K562 (cell line): ENCODE data around the gene SLC1A5. TPM values are rescaled to one million over a fixed set of nuclear protein-coding genes. Genes with fewer than 3 reads are reported as not detected.
A peak's percentile ranks its signal among the peaks of the same experiment; 100 is the strongest.

ENCODE experiments used
- ATAC-seq: fragments of 200-7000 bp; cut with Tn5 transposase; 3 replicates; pipeline ENCODE4 v1.9.1; 2020; ENCODE audit warnings: moderate library complexity
- BruUV-seq: library from RNA; stranded (reverse); fragments of 400-500 nt; replicated peaks from 2 replicates; lab custom pipeline; 2021; lab: Mats Ljungman, UMichigan
- CTCF ChIA-PET: fragments of 300-600 bp; formaldehyde crosslinking; extraction: SDS; loops from one replicate; lab custom pipeline; 2021; ENCODE audit warnings: low intra/inter-chr PET ratio; lab: Yijun Ruan, JAX
- POLR2A ChIA-PET: fragments of 300-600, 350-650 bp; sonication (Branson Sonifier 250); formaldehyde crosslinking; extraction: SDS; loops from one replicate; lab custom pipeline; 2021; ENCODE audit warnings: antibody characterized with exemption, inconsistent platforms; lab: Yijun Ruan, JAX
- DNase-seq, 4 experiments: peaks; one replicate each; pipeline versions ENCODE4 v3.0.0 to v3.0.0-alpha.2; 2011 to 2018; ENCODE audit warnings: low spot score in 3 of 4, mixed read lengths in 3 of 4; ENCODE audit errors: extremely low read depth in 1 of 4
- FAIRE-seq: peaks from 2 replicates; lab custom pipeline; 2011; peaks lifted over from hg19 to GRCh38; lab: Jason Lieb, UNC
- H2AFZ ChIP-seq: 2 replicates; pipeline ENCODE4 v1.6.0; 2011; ENCODE audit warnings: low read depth, low read length, control low read depth, inconsistent platforms
- H3K27ac ChIP-seq: fragments of 200-600 bp; 3 replicates; pipeline ENCODE4 v1.8.0; 2011; ENCODE audit warnings: low read depth, mild to moderate bottlenecking, control low read depth, inconsistent platforms, low read length, moderate library complexity, mixed read lengths; ENCODE audit errors: extremely low read depth
- H3K27me3 ChIP-seq, 2 experiments: fragments of 300-600 bp in 1 of 2; 2 replicates in 1 of 2; 3 replicates in 1 of 2; pipeline versions ENCODE4 v1.6.0 to v1.8.0; 2011; ENCODE audit warnings: inconsistent platforms in 2 of 2, low read length in 2 of 2, mild to moderate bottlenecking in 1 of 2, mixed read lengths in 1 of 2, moderate library complexity in 1 of 2; ENCODE audit not compliant: control insufficient read depth in 2 of 2, insufficient read depth in 2 of 2
- H3K36me3 ChIP-seq: fragments of 300-600 bp; 3 replicates; pipeline ENCODE4 v1.8.0; 2011; ENCODE audit warnings: mild to moderate bottlenecking, low read length, inconsistent platforms; ENCODE audit not compliant: control insufficient read depth, insufficient read depth
- H3K4me1 ChIP-seq, 2 experiments: fragments of 200-600 bp in 1 of 2; replicated peaks in 1 of 2; 2 replicates in 1 of 2; 3 replicates in 1 of 2; pipeline versions ENCODE4 v1.5.1 to v1.8.0; 2011; ENCODE audit warnings: inconsistent platforms in 2 of 2, low read length in 2 of 2, mild to moderate bottlenecking in 1 of 2, mixed read lengths in 1 of 2, moderate library complexity in 1 of 2; ENCODE audit not compliant: control insufficient read depth in 2 of 2, insufficient read depth in 2 of 2
- H3K4me2 ChIP-seq: 2 replicates; pipeline ENCODE4 v1.6.1; 2011; ENCODE audit warnings: low read length, control low read depth, inconsistent platforms, mixed read lengths; ENCODE audit not compliant: insufficient read depth
- H3K4me3 ChIP-seq: fragments of 200-600 bp; sonication (generic), shearing (Covaris generic); 2 replicates; pipeline ENCODE4 v1.5.1; 2016; ENCODE audit warnings: control low read depth, inconsistent platforms
- H3K79me2 ChIP-seq: fragments of 200-600 bp; 3 replicates; pipeline ENCODE4 v1.8.0; 2011; ENCODE audit warnings: low read length, inconsistent platforms; ENCODE audit not compliant: control insufficient read depth, insufficient read depth
- H3K9ac ChIP-seq, 2 experiments: 2 replicates each; pipeline versions ENCODE4 v1.6.0 to v1.6.1; 2011; ENCODE audit warnings: low read depth in 2 of 2, low read length in 2 of 2, control low read depth in 1 of 2, inconsistent platforms in 1 of 2, mild to moderate bottlenecking in 1 of 2, mixed read lengths in 1 of 2; ENCODE audit not compliant: insufficient read depth in 1 of 2
- H3K9me1 ChIP-seq: one replicate; pipeline ENCODE4 v1.6.0; 2011; ENCODE audit warnings: inconsistent platforms, mild to moderate bottlenecking, low read length, moderate library complexity; ENCODE audit not compliant: control insufficient read depth, insufficient read depth
- H3K9me3 ChIP-seq: replicated peaks from 2 replicates; pipeline ENCODE4 v1.5.1; 2011; ENCODE audit warnings: low read depth, low read length, inconsistent platforms; ENCODE audit not compliant: control insufficient read depth, insufficient read depth
- H4K20me1 ChIP-seq: replicated peaks from 2 replicates; pipeline ENCODE4 v1.6.1; 2011; ENCODE audit warnings: low read length, inconsistent platforms, mixed read lengths; ENCODE audit not compliant: control insufficient read depth, insufficient read depth
- SPI1 ChIP-seq: IDR thresholded peaks from 2 replicates; pipeline ENCODE4 v1.6.1; 2011; ENCODE audit warnings: low read depth, low read length, control low read depth, borderline replicate concordance
- ZNF431 ChIP-seq: sonication (generic); formaldehyde crosslinking; IDR thresholded peaks from 2 replicates; pipeline ENCODE4 v1.8.0; 2022; ENCODE audit warnings: mild to moderate bottlenecking, missing genetic modification reagents
- WGBS: fragments of 100-300 bp; shearing (Covaris generic); methylation state at CpG from one replicate; pipeline ENCODE4 v1.1.6; 2016; ENCODE audit warnings: low coverage, mixed read lengths; ENCODE audit not compliant: insufficient coverage; ENCODE audit errors: missing lambda C conversion rate; 5-methylcytosine and 5-hydroxymethylcytosine counted together
- in situ Hi-C: fragments of 300-500 bp; cut with MboI; formaldehyde crosslinking; loops from 4 replicates; pipeline ENCODE4 v1.15.0; 2018; ENCODE audit warnings: inconsistent platforms, mixed read lengths
- intact Hi-C: fragments of 100-400 bp; cut with micrococcal nuclease; formaldehyde crosslinking; loops from 2 replicates; pipeline ENCODE4 v1.14.2; 2022
- polyA plus RNA-seq, 8 experiments: library from polyadenylated mRNA; depleted of rRNA in 4 of 8; stranded (reverse) in 5 of 8; unstranded in 3 of 8; fragments of >200 nt; fragmentation: Nextera tagmentation in 2 of 8; fragmentation: Illumina TruSeq in 1 of 8; extraction: Ambion mirVana in 2 of 8; extraction: Trizol in 1 of 8; gene quantifications; 2 replicates each; pipeline versions ENCODE4 v1.2.1 to v1.2.3, GENCODE V29; 2011 to 2014; ENCODE audit warnings: inconsistent platforms in 1 of 8, missing spikeins in 1 of 8
- total RNA-seq, 7 experiments: library from RNA; depleted of rRNA in 6 of 7; stranded (reverse); fragments of >200 nt in 6 of 7; fragmentation: Illumina TruSeq in 2 of 7; extraction: Trizol in 2 of 7; gene quantifications; 2 replicates each; pipeline versions ENCODE4 v1.2.1 to v1.2.3, GENCODE V29; 2011 to 2021; ENCODE audit warnings: low replicate concordance in 1 of 7
- TF ChIP-seq, protein P1 (sequence below): fragments of 250-450 bp; sonication (Bioruptor Pico); IDR thresholded peaks from 2 replicates; pipeline ENCODE4 v1.4.0; 2020; ENCODE audit warnings: mild to moderate bottlenecking, moderate library complexity
- TF ChIP-seq, protein P2 (sequence below): fragments of 250-450 bp; sonication (Bioruptor Pico); IDR thresholded peaks from 2 replicates; pipeline ENCODE4 v1.6.1; 2021; ENCODE audit warnings: mild to moderate bottlenecking

Gene SLC1A5
- total and polyA plus RNA-seq, 9 of the 15 experiments (the other 6 are each of a cell fraction or from before 2014, with no cell fraction given): 31.2 to 417 (median 134) TPM

DNA sequence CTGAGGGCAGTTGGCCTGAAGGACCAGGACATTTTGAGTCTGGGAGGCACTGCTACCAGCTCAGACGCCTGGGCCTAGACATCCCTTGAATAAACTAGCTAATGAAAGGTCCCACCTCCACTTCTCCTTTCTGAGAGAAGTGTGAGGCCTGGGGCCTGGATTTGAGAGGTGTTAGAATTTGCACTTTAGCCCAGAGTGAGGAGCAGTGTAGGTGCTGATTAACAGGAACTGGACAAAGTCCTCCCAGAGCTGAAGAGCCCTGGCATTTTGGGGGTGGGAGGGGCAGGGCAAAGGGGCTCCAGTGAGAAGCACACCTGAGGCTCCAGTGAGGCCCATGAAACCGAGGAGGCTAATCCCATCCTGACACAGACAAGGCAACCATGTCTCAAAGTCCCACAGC lies 15.2 kb upstream of the SLC1A5 start:
- no peaks in the 10 kb centered on the region for H3K9me3 ChIP-seq
- H3K27me3 ChIP-seq: no peaks in the 10 kb centered on the region
- no peak overlapping the region for H3K4me2 ChIP-seq
- no peaks in the 10 kb centered on the region for H3K9me1 ChIP-seq
- POLR2A ChIA-PET: interaction anchor here (1.6 to 1.8 kb wide), 2 partner anchors 9 to 19 kb away, joined by 3 to 6 read pairs; no protein-coding TSS in a partner anchor
- H3K36me3 ChIP-seq: no peaks in the 10 kb centered on the region
- in situ Hi-C loops (no loop called here), intact Hi-C loops (no loop called here)
- no peak for DNase-seq
- no TSS peak for BruUV-seq
- 40% methylated on average over 2 of the region's 2 CpGs for WGBS
- H4K20me1 ChIP-seq: no peaks in the 10 kb centered on the region
- CTCF ChIA-PET: interaction anchor here (0.7 kb wide), 1 partner anchor 826 kb away, joined by 4 read pairs; no protein-coding TSS in a partner anchor
- no peak overlapping the region for H2AFZ ChIP-seq
- ATAC-seq: no peak
- H3K9ac ChIP-seq: peak overlapping the region in 1 of 2 experiments; percentile 2; a peak in 1 of 4 replicates
- TF ChIP-seq ZNF431 (CRISPR knock-in tag) (no peak), SPI1 (peak; percentile 79)
- TF ChIP-seq, protein P1, sequence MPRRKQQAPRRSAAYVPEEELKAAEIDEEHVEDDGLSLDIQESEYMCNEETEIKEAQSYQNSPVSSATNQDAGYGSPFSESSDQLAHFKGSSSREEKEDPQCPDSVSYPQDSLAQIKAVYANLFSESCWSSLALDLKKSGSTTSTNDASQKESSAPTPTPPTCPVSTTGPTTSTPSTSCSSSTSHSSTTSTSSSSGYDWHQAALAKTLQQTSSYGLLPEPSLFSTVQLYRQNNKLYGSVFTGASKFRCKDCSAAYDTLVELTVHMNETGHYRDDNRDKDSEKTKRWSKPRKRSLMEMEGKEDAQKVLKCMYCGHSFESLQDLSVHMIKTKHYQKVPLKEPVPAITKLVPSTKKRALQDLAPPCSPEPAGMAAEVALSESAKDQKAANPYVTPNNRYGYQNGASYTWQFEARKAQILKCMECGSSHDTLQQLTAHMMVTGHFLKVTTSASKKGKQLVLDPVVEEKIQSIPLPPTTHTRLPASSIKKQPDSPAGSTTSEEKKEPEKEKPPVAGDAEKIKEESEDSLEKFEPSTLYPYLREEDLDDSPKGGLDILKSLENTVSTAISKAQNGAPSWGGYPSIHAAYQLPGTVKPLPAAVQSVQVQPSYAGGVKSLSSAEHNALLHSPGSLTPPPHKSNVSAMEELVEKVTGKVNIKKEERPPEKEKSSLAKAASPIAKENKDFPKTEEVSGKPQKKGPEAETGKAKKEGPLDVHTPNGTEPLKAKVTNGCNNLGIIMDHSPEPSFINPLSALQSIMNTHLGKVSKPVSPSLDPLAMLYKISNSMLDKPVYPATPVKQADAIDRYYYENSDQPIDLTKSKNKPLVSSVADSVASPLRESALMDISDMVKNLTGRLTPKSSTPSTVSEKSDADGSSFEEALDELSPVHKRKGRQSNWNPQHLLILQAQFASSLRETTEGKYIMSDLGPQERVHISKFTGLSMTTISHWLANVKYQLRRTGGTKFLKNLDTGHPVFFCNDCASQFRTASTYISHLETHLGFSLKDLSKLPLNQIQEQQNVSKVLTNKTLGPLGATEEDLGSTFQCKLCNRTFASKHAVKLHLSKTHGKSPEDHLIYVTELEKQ (CRISPR knock-in tag): no peak
- TF ChIP-seq, protein P2, sequence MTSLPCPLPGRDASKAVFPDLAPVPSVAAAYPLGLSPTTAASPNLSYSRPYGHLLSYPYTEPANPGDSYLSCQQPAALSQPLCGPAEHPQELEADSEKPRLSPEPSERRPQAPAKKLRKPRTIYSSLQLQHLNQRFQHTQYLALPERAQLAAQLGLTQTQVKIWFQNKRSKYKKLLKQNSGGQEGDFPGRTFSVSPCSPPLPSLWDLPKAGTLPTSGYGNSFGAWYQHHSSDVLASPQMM (CRISPR knock-in tag): no peak
- no peak overlapping the region for H3K4me3 ChIP-seq
- no peaks in the 10 kb centered on the region for H3K79me2 ChIP-seq
- H3K4me1 ChIP-seq: peaks cover 0 to 5% of the 10 kb centered on the region in 2 experiments; a peak in 3 of 5 replicates
- no peak overlapping the region for H3K27ac ChIP-seq
- FAIRE-seq: no peak
